CD4-positive, CD25-positive, alpha-beta regulatory T cell (primary cell): Measurements from ENCODE around the gene LAMB1. TPM values are rescaled to one million over a fixed set of nuclear protein-coding genes. Genes with fewer than 3 reads are reported as not detected.
"Not testable (repeated sequence)": the region's sequence is repeated elsewhere in the genome, so short reads cannot be mapped to it uniquely, and the experiment has no call there.

Experiments used
- ATAC-seq, 2 donors: fragments of 150-1000 bp; cut with Tn5 transposase; one replicate each; pipeline ENCODE4 v1.10.0; 2021; ENCODE audit warnings: low read depth in 2 of 2, moderate number of reproducible peaks in 2 of 2, moderate library complexity in 1 of 2
- DNase-seq, 3 donors: peaks; one replicate each; pipeline versions ENCODE4 v3.0.0 to v3.0.0-alpha.2; 2012 to 2022; ENCODE audit warnings: mixed read lengths in 1 of 3
- H3K27ac ChIP-seq: one replicate; pipeline ENCODE4 v1.7.0; 2013; ENCODE audit warnings: mild to moderate bottlenecking, low read length; ENCODE audit not compliant: insufficient read depth, poor library complexity, severe bottlenecking
- H3K27me3 ChIP-seq: one replicate; pipeline ENCODE4 v1.7.0; 2013; ENCODE audit warnings: low read length; ENCODE audit not compliant: control insufficient read depth, insufficient read depth
- H3K36me3 ChIP-seq: one replicate; pipeline ENCODE4 v1.7.0; 2013; ENCODE audit warnings: mild to moderate bottlenecking, low read length, moderate library complexity; ENCODE audit not compliant: control insufficient read depth, insufficient read depth
- H3K4me1 ChIP-seq: 2 replicates; pipeline ENCODE4 v1.7.0; 2013; ENCODE audit warnings: mild to moderate bottlenecking, low read length; ENCODE audit not compliant: insufficient read depth, control insufficient read depth, poor library complexity, severe bottlenecking
- H3K4me3 ChIP-seq: one replicate; pipeline ENCODE4 v1.7.0; 2013; ENCODE audit warnings: low read depth, mild to moderate bottlenecking, low read length, moderate library complexity
- H3K9me3 ChIP-seq, 2 experiments: 1 replicate in 1 of 2; 2 replicates in 1 of 2; pipeline ENCODE4 v1.7.0; 2013; ENCODE audit warnings: low read length in 2 of 2, mild to moderate bottlenecking in 1 of 2, moderate library complexity in 1 of 2; ENCODE audit not compliant: control insufficient read depth in 2 of 2
- H3K27ac Mint-ChIP-seq, 3 donors: one replicate each; pipeline ENCODE4 v1.8.0; 2020 to 2022; ENCODE audit warnings: mild to moderate bottlenecking in 3 of 3, mixed read lengths in 3 of 3, moderate library complexity in 2 of 3
- H3K27me3 Mint-ChIP-seq: one replicate; pipeline ENCODE4 v1.8.0; 2022; ENCODE audit warnings: mild to moderate bottlenecking, mixed read lengths
- H3K36me3 Mint-ChIP-seq: one replicate; pipeline ENCODE4 v1.8.0; 2020; ENCODE audit warnings: mixed read lengths
- H3K4me1 Mint-ChIP-seq, 4 donors: one replicate each; pipeline ENCODE4 v1.8.0; 2020 to 2022; ENCODE audit warnings: mixed read lengths in 4 of 4, mild to moderate bottlenecking in 1 of 4
- H3K4me3 Mint-ChIP-seq, 4 donors: one replicate each; pipeline ENCODE4 v1.8.0; 2020 to 2022; ENCODE audit warnings: mild to moderate bottlenecking in 4 of 4, mixed read lengths in 4 of 4, moderate library complexity in 3 of 4
- H3K9me3 Mint-ChIP-seq, 7 donors: one replicate each; pipeline ENCODE4 v1.8.0; 2020 to 2022; ENCODE audit warnings: mixed read lengths in 7 of 7, mild to moderate bottlenecking in 3 of 7, moderate library complexity in 2 of 7
- polyA plus RNA-seq, 4 donors: library from polyadenylated mRNA; unstranded; fragments of 300-500 nt; fragmentation: Illumina TruSeq; gene quantifications; one replicate each; pipeline ENCODE4 v1.2.3, GENCODE V29; 2021
- total RNA-seq: library from RNA; stranded (reverse); gene quantifications from one replicate; pipeline ENCODE4 v1.2.3, GENCODE V29; 2022

Gene LAMB1
- total and polyA plus RNA-seq, 5 donors from 2014 or later: 0.24 to 0.82 (median 0.62) TPM; not detected in 1

GRCh38 chr7:107964510-107964909 lies 38.5 kb downstream of the LAMB1 start:
- Histone ChIP-seq H3K4me1 (no peaks in the 10 kb centered on the region), H3K9me3 (no peaks in the 10 kb centered on the region), H3K27me3 (peaks cover 3% of the 10 kb centered on the region), H3K36me3 (no peaks in the 10 kb centered on the region), H3K4me3 (no peak overlapping the region), H3K27ac (no peak overlapping the region)
- Mint-ChIP-seq H3K27ac (no peak overlapping the region), H3K4me3 (no peak overlapping the region), H3K36me3 (no peaks in the 10 kb centered on the region), H3K9me3 (no peaks in the 10 kb centered on the region), H3K4me1 (no peaks in the 10 kb centered on the region), H3K27me3 (peaks cover 4% of the 10 kb centered on the region)
- DNase-seq (no peak), ATAC-seq (no peak)

GRCh38 chr7:107962817-107963216 lies 40.1 kb downstream of the LAMB1 start:
- no peak for DNase-seq
- H3K27me3 Mint-ChIP-seq: peaks cover 4% of the 10 kb centered on the region
- no peak overlapping the region for H3K27ac Mint-ChIP-seq
- Histone ChIP-seq H3K27me3 (peaks cover 3% of the 10 kb centered on the region), H3K9me3 (no peaks in the 10 kb centered on the region), H3K36me3 (no peaks in the 10 kb centered on the region), H3K27ac (no peak overlapping the region), H3K4me3 (no peak overlapping the region), H3K4me1 (no peaks in the 10 kb centered on the region)
- H3K9me3 Mint-ChIP-seq: no peaks in the 10 kb centered on the region
- no peaks in the 10 kb centered on the region for H3K36me3 Mint-ChIP-seq
- ATAC-seq: no peak
- no peaks in the 10 kb centered on the region for H3K4me1 Mint-ChIP-seq
- H3K4me3 Mint-ChIP-seq: no peak overlapping the region

- Mint-ChIP-seq H3K9me3 (no peaks in the 10 kb centered on the region), H3K4me3 (no peak overlapping the region), H3K27me3 (peaks cover 4% of the 10 kb centered on the region)
Measured at GRCh38 chr7:107961405-107961804, 41.6 kb downstream of the LAMB1 start.

GRCh38 chr7:107960272-107960671 lies 42.7 kb downstream of the LAMB1 start:
- H3K4me1 ChIP-seq: no peaks in the 10 kb centered on the region
- H3K27me3 ChIP-seq: peaks cover 5% of the 10 kb centered on the region
- Mint-ChIP-seq H3K27me3 (peaks cover 4% of the 10 kb centered on the region), H3K27ac (no peak overlapping the region), H3K9me3 (no peaks in the 10 kb centered on the region), H3K36me3 (no peaks in the 10 kb centered on the region), H3K4me3 (no peak overlapping the region), H3K4me1 (no peaks in the 10 kb centered on the region)
- no peak for ATAC-seq
- no peaks in the 10 kb centered on the region for H3K36me3 ChIP-seq
- no peak overlapping the region for H3K4me3 ChIP-seq
- H3K27ac ChIP-seq: no peak overlapping the region
- no peaks in the 10 kb centered on the region for H3K9me3 ChIP-seq
- DNase-seq: no peak

More at GRCh38 chr7:107961405-107961804, 41.6 kb downstream of the LAMB1 start:
- H3K36me3 ChIP-seq: no peaks in the 10 kb centered on the region
- no peak overlapping the region for H3K4me3 ChIP-seq
- DNase-seq (no peak), ATAC-seq (no peak)
- no peaks in the 10 kb centered on the region for H3K4me1 ChIP-seq
- Mint-ChIP-seq H3K36me3 (no peaks in the 10 kb centered on the region), H3K4me1 (no peaks in the 10 kb centered on the region), H3K27ac (no peak overlapping the region)
- H3K9me3 ChIP-seq: no peaks in the 10 kb centered on the region
- no peak overlapping the region for H3K27ac ChIP-seq
- peaks cover 5% of the 10 kb centered on the region for H3K27me3 ChIP-seq

GRCh38 chr7:107959527-107959898 lies 43.4 kb downstream of the LAMB1 start:
- DNase-seq (no peak), ATAC-seq (no peak)
- Mint-ChIP-seq H3K9me3 (no peaks in the 10 kb centered on the region), H3K4me1 (no peaks in the 10 kb centered on the region), H3K27ac (no peak overlapping the region), H3K27me3 (peaks cover 4% of the 10 kb centered on the region), H3K36me3 (no peaks in the 10 kb centered on the region), H3K4me3 (no peak overlapping the region)
- no peaks in the 10 kb centered on the region for H3K4me1 ChIP-seq
- H3K4me3 ChIP-seq: no peak overlapping the region
- H3K36me3 ChIP-seq: no peaks in the 10 kb centered on the region
- no peaks in the 10 kb centered on the region for H3K9me3 ChIP-seq
- peaks cover 5% of the 10 kb centered on the region for H3K27me3 ChIP-seq
- no peak overlapping the region for H3K27ac ChIP-seq

- no peaks in the 10 kb centered on the region for H3K36me3 ChIP-seq
- H3K4me3 ChIP-seq: no peak overlapping the region
- Mint-ChIP-seq H3K27me3 (peaks cover 5% of the 10 kb centered on the region), H3K27ac (no peak overlapping the region), H3K9me3 (no peaks in the 10 kb centered on the region), H3K4me1 (no peaks in the 10 kb centered on the region), H3K36me3 (no peaks in the 10 kb centered on the region), H3K4me3 (no peak overlapping the region)
- no peaks in the 10 kb centered on the region for H3K9me3 ChIP-seq
- DNase-seq (no peak), ATAC-seq (no peak)
- H3K27me3 ChIP-seq: peaks cover 5% of the 10 kb centered on the region
- no peaks in the 10 kb centered on the region for H3K4me1 ChIP-seq
- no peak overlapping the region for H3K27ac ChIP-seq
Measured at GRCh38 chr7:107958764-107959526, 44.0 kb downstream of the LAMB1 start.

GRCh38 chr7:107957436-107957835 lies 45.5 kb downstream of the LAMB1 start:
- Histone ChIP-seq H3K27ac (no peak overlapping the region), H3K4me3 (no peak overlapping the region), H3K4me1 (no peaks in the 10 kb centered on the region), H3K27me3 (peaks cover 5% of the 10 kb centered on the region), H3K36me3 (no peaks in the 10 kb centered on the region), H3K9me3 (no peaks in the 10 kb centered on the region)
- no peak for ATAC-seq
- Mint-ChIP-seq H3K4me1 (no peaks in the 10 kb centered on the region), H3K4me3 (no peak overlapping the region), H3K27ac (no peak overlapping the region), H3K27me3 (peaks cover 19% of the 10 kb centered on the region), H3K36me3 (no peaks in the 10 kb centered on the region), H3K9me3 (no peaks in the 10 kb centered on the region)
- no peak for DNase-seq

- H3K27me3 Mint-ChIP-seq: peaks cover 19% of the 10 kb centered on the region
- not testable (repeated sequence) for H3K4me3 ChIP-seq, H3K9me3 ChIP-seq, H3K4me1 Mint-ChIP-seq, H3K27ac ChIP-seq, H3K27me3 ChIP-seq, H3K36me3 Mint-ChIP-seq, H3K27ac Mint-ChIP-seq, H3K9me3 Mint-ChIP-seq, H3K4me1 ChIP-seq, H3K4me3 Mint-ChIP-seq, DNase-seq, H3K36me3 ChIP-seq, ATAC-seq
Measured at GRCh38 chr7:107956950-107957349, 46.0 kb downstream of the LAMB1 start.
